HepG2 (cell line): ENCODE measurements around the gene ABCB6. TPM values are rescaled to one million over a fixed set of nuclear protein-coding genes. Genes with fewer than 3 reads are reported as not detected.

Source experiments
- ETV6 ChIP-seq: sonication (generic); formaldehyde crosslinking; conservative IDR thresholded peaks from 2 replicates; pipeline ENCODE4 v1.4.0; 2020; ENCODE audit warnings: missing genetic modification reagents
- FOXC1 ChIP-seq: sonication (generic); formaldehyde crosslinking; IDR thresholded peaks from 2 replicates; pipeline ENCODE4 v1.8.0; 2022; ENCODE audit warnings: mild to moderate bottlenecking, missing genetic modification reagents, borderline replicate concordance
- HMGA1 ChIP-seq: sonication (generic); formaldehyde crosslinking; conservative IDR thresholded peaks from 2 replicates; pipeline ENCODE4 v1.4.0; 2020; ENCODE audit warnings: missing genetic modification reagents
- MED8 ChIP-seq: sonication (generic); formaldehyde crosslinking; IDR thresholded peaks from 2 replicates; pipeline ENCODE4 v1.8.1; 2023; ENCODE audit warnings: mild to moderate bottlenecking, missing genetic modification reagents; ENCODE audit not compliant: insufficient replicate concordance
- NKX3-1 ChIP-seq: sonication (generic); formaldehyde crosslinking; IDR thresholded peaks from 2 replicates; pipeline ENCODE4 v1.5.0; 2020; ENCODE audit warnings: missing genetic modification reagents
- PCBP1 ChIP-seq: fragments of 200-400 bp; formaldehyde crosslinking; IDR thresholded peaks from 2 replicates; pipeline ENCODE4 v1.6.1; 2017; ENCODE audit warnings: mild to moderate bottlenecking, low read depth, low read length, borderline replicate concordance
- POLR2AphosphoS5 ChIP-seq: IDR thresholded peaks from 2 replicates; pipeline ENCODE4 v1.6.1; 2012; ENCODE audit warnings: low read depth, low read length
- RXRB ChIP-seq: IDR thresholded peaks from 2 replicates; pipeline ENCODE4 v1.6.1; 2016; ENCODE audit warnings: borderline replicate concordance, missing genetic modification reagents, missing compliant biosample characterization
- SYNCRIP ChIP-seq: fragments of 200-400 bp; formaldehyde crosslinking; IDR thresholded peaks from 2 replicates; pipeline ENCODE4 v1.6.1; 2018; ENCODE audit warnings: mild to moderate bottlenecking, low read depth, low read length; ENCODE audit not compliant: insufficient read depth
- ZFP1 ChIP-seq: IDR thresholded peaks from 2 replicates; pipeline ENCODE4 v1.6.1; 2016
- ZNF382 ChIP-seq: sonication (generic); formaldehyde crosslinking; IDR thresholded peaks from 2 replicates; pipeline ENCODE4 v1.5.0; 2020; ENCODE audit warnings: missing genetic modification reagents, mild to moderate bottlenecking, borderline replicate concordance
- ZNF549 ChIP-seq: sonication (generic); formaldehyde crosslinking; IDR thresholded peaks from 2 replicates; pipeline ENCODE4 v1.5.0; 2020; ENCODE audit warnings: missing genetic modification reagents
- ZNF564 ChIP-seq: sonication (generic); formaldehyde crosslinking; IDR thresholded peaks from 2 replicates; pipeline ENCODE4 v1.8.1; 2023; ENCODE audit warnings: mild to moderate bottlenecking, missing genetic modification reagents
- ZNF691 ChIP-seq: sonication (generic); formaldehyde crosslinking; IDR thresholded peaks from 2 replicates; pipeline ENCODE4 v1.4.0; 2020; ENCODE audit warnings: missing genetic modification reagents, low read depth, mild to moderate bottlenecking, borderline replicate concordance
- ZNF724P ChIP-seq: sonication (generic); formaldehyde crosslinking; IDR thresholded peaks from 2 replicates; pipeline ENCODE4 v1.8.0; 2022; ENCODE audit warnings: missing genetic modification reagents, borderline replicate concordance
- ZNF790 ChIP-seq: sonication (generic); formaldehyde crosslinking; IDR thresholded peaks from 2 replicates; pipeline ENCODE4 v1.8.0; 2022; ENCODE audit warnings: missing genetic modification reagents, mild to moderate bottlenecking, borderline replicate concordance
- polyA plus RNA-seq, 8 experiments: library from polyadenylated mRNA; depleted of rRNA in 3 of 8; stranded (reverse) in 7 of 8; unstranded in 1 of 8; fragments of >200 nt; fragmentation: Illumina TruSeq in 4 of 8; extraction: Trizol in 4 of 8; gene quantifications; 2 replicates each; pipeline versions ENCODE4 v1.2.1 to v1.2.3, GENCODE V29; 2011 to 2016; ENCODE audit warnings: low read depth in 4 of 8, missing spikeins in 1 of 8, mixed read lengths in 1 of 8; ENCODE audit not compliant: insufficient read depth in 1 of 8
- total RNA-seq, 5 experiments: library from RNA; depleted of rRNA; stranded (reverse); fragments of >200 nt; fragmentation: Illumina TruSeq; extraction: Trizol; gene quantifications; 2 replicates each; pipeline ENCODE4 v1.2.3, GENCODE V29; 2016; ENCODE audit warnings: low read depth in 1 of 5
- TF ChIP-seq, protein P1 (sequence below): sonication (generic); formaldehyde crosslinking; IDR thresholded peaks from 2 replicates; pipeline ENCODE4 v1.5.0; 2020; ENCODE audit warnings: missing genetic modification reagents
- TF ChIP-seq, protein P2 (sequence below): sonication (generic); formaldehyde crosslinking; IDR thresholded peaks from 2 replicates; pipeline ENCODE4 v1.4.0; 2020; ENCODE audit warnings: mild to moderate bottlenecking, missing genetic modification reagents
- TF ChIP-seq, protein P3 (sequence below): IDR thresholded peaks from 2 replicates; pipeline ENCODE4 v1.6.1; 2016; ENCODE audit warnings: mild to moderate bottlenecking, missing biosample characterization, missing genetic modification reagents

ABCB6 gene
- total and polyA plus RNA-seq, 2 of the 13 experiments (the other 11 are each of a cell fraction or from before 2014, with no cell fraction given), result 91.1 to 137 TPM

DNA sequence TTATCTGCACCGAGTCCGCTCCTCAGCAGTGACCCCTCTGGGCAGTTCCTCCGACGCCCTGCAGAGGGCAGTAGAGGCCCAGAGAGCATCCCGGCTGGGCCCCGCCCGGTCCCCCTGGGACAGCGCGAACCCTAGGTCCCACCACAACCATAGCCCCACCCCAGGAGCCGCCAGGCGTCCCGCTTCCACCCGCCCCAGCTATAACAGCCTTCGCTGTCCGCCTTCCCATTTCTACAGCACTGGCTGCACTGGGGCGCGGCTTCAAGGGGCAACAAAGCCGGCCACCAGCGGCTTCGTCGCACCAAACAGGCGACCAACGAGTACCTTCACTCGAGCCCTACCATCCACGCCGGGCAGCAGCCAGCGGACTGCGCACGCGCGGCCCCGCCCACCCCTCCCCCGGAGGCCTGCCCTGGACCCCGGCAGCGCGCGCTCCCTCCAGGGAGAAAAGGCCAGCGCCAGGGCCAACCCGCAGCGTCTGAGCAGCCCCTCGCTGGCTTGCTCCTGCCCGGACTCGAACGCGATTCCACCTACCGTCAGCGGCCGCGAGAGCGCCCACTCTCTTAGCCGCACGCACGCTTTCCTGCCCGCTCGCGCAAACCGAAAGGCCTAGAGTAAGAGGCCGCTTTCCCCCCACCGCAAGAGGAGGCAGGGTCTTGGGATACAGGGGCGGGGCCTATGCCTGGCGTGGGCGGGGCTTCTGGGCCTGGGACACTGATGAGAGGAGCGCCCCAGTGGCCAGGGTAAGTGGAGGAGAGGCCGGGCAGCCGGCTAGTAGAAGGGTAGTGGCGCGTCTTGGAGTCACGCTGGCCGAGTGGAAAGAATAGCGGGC is 58.4 kb downstream of the ABCB6 start, which contains the start of gene NHEJ1 (continued):
- TF ChIP-seq ETV6 (CRISPR knock-in tag), result no peak; the same call in 1 of the 2 replicates
- no peak for TF ChIP-seq ZNF724P
- TF ChIP-seq, protein P1, sequence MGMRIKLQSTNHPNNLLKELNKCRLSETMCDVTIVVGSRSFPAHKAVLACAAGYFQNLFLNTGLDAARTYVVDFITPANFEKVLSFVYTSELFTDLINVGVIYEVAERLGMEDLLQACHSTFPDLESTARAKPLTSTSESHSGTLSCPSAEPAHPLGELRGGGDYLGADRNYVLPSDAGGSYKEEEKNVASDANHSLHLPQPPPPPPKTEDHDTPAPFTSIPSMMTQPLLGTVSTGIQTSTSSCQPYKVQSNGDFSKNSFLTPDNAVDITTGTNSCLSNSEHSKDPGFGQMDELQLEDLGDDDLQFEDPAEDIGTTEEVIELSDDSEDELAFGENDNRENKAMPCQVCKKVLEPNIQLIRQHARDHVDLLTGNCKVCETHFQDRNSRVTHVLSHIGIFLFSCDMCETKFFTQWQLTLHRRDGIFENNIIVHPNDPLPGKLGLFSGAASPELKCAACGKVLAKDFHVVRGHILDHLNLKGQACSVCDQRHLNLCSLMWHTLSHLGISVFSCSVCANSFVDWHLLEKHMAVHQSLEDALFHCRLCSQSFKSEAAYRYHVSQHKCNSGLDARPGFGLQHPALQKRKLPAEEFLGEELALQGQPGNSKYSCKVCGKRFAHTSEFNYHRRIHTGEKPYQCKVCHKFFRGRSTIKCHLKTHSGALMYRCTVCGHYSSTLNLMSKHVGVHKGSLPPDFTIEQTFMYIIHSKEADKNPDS (CRISPR knock-in tag), result peak; percentile 86; the same call in 1 of the 2 replicates
- TF ChIP-seq POLR2AphosphoS5, result peak; percentile 89
- no peak for TF ChIP-seq ZNF691
- TF ChIP-seq PCBP1, result no peak
- TF ChIP-seq ZNF564 (CRISPR knock-in tag), result no peak
- TF ChIP-seq ZFP1 (CRISPR knock-in tag), result no peak
- no peak for TF ChIP-seq SYNCRIP
- peak; percentile 55 for TF ChIP-seq RXRB (CRISPR knock-in tag)
- no peak for TF ChIP-seq ZNF790 (CRISPR knock-in tag)
- no peak for TF ChIP-seq ZNF549 (CRISPR knock-in tag)
- TF ChIP-seq NKX3-1 (CRISPR knock-in tag), result peak; percentile 14; the same call in 1 of the 2 replicates
- TF ChIP-seq FOXC1 (CRISPR knock-in tag), result peak; percentile 97
- no peak for TF ChIP-seq HMGA1 (CRISPR knock-in tag)
- TF ChIP-seq, protein P2, sequence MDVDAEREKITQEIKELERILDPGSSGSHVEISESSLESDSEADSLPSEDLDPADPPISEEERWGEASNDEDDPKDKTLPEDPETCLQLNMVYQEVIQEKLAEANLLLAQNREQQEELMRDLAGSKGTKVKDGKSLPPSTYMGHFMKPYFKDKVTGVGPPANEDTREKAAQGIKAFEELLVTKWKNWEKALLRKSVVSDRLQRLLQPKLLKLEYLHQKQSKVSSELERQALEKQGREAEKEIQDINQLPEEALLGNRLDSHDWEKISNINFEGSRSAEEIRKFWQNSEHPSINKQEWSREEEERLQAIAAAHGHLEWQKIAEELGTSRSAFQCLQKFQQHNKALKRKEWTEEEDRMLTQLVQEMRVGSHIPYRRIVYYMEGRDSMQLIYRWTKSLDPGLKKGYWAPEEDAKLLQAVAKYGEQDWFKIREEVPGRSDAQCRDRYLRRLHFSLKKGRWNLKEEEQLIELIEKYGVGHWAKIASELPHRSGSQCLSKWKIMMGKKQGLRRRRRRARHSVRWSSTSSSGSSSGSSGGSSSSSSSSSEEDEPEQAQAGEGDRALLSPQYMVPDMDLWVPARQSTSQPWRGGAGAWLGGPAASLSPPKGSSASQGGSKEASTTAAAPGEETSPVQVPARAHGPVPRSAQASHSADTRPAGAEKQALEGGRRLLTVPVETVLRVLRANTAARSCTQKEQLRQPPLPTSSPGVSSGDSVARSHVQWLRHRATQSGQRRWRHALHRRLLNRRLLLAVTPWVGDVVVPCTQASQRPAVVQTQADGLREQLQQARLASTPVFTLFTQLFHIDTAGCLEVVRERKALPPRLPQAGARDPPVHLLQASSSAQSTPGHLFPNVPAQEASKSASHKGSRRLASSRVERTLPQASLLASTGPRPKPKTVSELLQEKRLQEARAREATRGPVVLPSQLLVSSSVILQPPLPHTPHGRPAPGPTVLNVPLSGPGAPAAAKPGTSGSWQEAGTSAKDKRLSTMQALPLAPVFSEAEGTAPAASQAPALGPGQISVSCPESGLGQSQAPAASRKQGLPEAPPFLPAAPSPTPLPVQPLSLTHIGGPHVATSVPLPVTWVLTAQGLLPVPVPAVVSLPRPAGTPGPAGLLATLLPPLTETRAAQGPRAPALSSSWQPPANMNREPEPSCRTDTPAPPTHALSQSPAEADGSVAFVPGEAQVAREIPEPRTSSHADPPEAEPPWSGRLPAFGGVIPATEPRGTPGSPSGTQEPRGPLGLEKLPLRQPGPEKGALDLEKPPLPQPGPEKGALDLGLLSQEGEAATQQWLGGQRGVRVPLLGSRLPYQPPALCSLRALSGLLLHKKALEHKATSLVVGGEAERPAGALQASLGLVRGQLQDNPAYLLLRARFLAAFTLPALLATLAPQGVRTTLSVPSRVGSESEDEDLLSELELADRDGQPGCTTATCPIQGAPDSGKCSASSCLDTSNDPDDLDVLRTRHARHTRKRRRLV (CRISPR knock-in tag), result no peak
- peak; percentile 56 for TF ChIP-seq MED8
- TF ChIP-seq, protein P3, sequence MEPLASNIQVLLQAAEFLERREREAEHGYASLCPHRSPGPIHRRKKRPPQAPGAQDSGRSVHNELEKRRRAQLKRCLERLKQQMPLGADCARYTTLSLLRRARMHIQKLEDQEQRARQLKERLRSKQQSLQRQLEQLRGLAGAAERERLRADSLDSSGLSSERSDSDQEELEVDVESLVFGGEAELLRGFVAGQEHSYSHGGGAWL, result peak; percentile 94
- no peak for TF ChIP-seq ZNF382 (CRISPR knock-in tag)
